ENCODE data around the gene FOSB. TPM values are rescaled to one million over a fixed set of nuclear protein-coding genes. Genes with fewer than 3 reads are reported as not detected.

The FOSB gene
- total RNA-seq, 2 donors from 2014 or later: 967 to 2,209 TPM

Other genes starting within 250 kb of the FOSB start
- 1 to 10 TPM in 1 of 2 donors, not detected in 1; 1.1 TPM for gene EXOC3L2, start 222.6 kb upstream of the FOSB start, total RNA-seq
- 10 to 100 TPM; 28.9 to 36.4 TPM for gene MARK4, start 216.7 kb upstream of the FOSB start, total RNA-seq
- gene CKM, start 145.1 kb upstream of the FOSB start, total RNA-seq: not detected
- gene KLC3, start 127.2 kb upstream of the FOSB start, total RNA-seq: not detected
- 10 to 100 TPM; 11.0 to 13.1 TPM for gene ERCC2, start 97.4 kb upstream of the FOSB start, total RNA-seq
- 1 to 10 TPM; 3.4 to 4.5 TPM for gene PPP1R13L, start 62.9 kb upstream of the FOSB start, total RNA-seq
- 1 to 10 TPM in 1 of 2 donors, under 1 TPM in 1; 0.91 to 1.0 TPM for gene POLR1G, start 61.4 kb upstream of the FOSB start, total RNA-seq
- gene ERCC1, start 44.1 kb upstream of the FOSB start, total RNA-seq: 10 to 100 TPM; 28.4 to 36.2 TPM
- gene RTN2, start 29.1 kb downstream of the FOSB start, total RNA-seq: 1 to 10 TPM; 2.3 to 6.2 TPM
- gene PPM1N, start 30.4 kb downstream of the FOSB start, total RNA-seq: 1 to 10 TPM; 3.8 to 8.5 TPM
- 100 to 1,000 TPM in 1 of 2 donors, 10 to 100 TPM in 1; 99.7 to 101 TPM for gene VASP, start 39.5 kb downstream of the FOSB start, total RNA-seq
- gene OPA3, start 116.8 kb downstream of the FOSB start, total RNA-seq: 1 to 10 TPM; 8.3 to 9.4 TPM
- gene GPR4, start 134.2 kb downstream of the FOSB start, total RNA-seq: not detected
- gene EML2, start 171.4 kb downstream of the FOSB start, total RNA-seq: 10 to 100 TPM; 58.1 to 61.2 TPM
- 1 to 10 TPM; 2.3 to 4.6 TPM for gene GIPR, start 200.2 kb downstream of the FOSB start, total RNA-seq
- gene SNRPD2, start 224.0 kb downstream of the FOSB start, total RNA-seq: 100 to 1,000 TPM; 333 to 339 TPM
- 10 to 100 TPM in 1 of 2 donors, 1 to 10 TPM in 1; 7.1 to 13.2 TPM for gene QPCTL, start 224.7 kb downstream of the FOSB start, total RNA-seq